Neural progenitor cell (in vitro differentiated cells): Measurements from ENCODE around the gene AP3B2. TPM values are rescaled to one million over a fixed set of nuclear protein-coding genes. Genes with fewer than 3 reads are reported as not detected.

ENCODE experiments used
- DNase-seq: peaks from one replicate; pipeline ENCODE4 v3.0.0-alpha.2; 2016; ENCODE audit warnings: low spot score
- H2AFZ ChIP-seq: fragments of 200-600 bp; sonication (generic); replicated peaks from 2 replicates; pipeline ENCODE4 v1.6.1; 2016; ENCODE audit warnings: antibody characterized with exemption
- H3F3A ChIP-seq: fragments of 200-600 bp; sonication (generic); 2 replicates; pipeline ENCODE4 v1.6.1; 2016; ENCODE audit warnings: antibody characterized with exemption, low read depth
- H3K27ac ChIP-seq: fragments of 200-600 bp; sonication (generic); 2 replicates; pipeline ENCODE4 v1.5.1; 2016; ENCODE audit warnings: mild to moderate bottlenecking
- H3K27me3 ChIP-seq: fragments of 200-600 bp; sonication (generic); 2 replicates; pipeline ENCODE4 v1.6.1; 2016; ENCODE audit warnings: mild to moderate bottlenecking, moderate library complexity
- H3K36me3 ChIP-seq: fragments of 200-600 bp; sonication (generic); 2 replicates; pipeline ENCODE4 v1.5.1; 2016
- H3K4me1 ChIP-seq: fragments of 200-600 bp; sonication (generic); 2 replicates; pipeline ENCODE4 v1.6.1; 2016; ENCODE audit warnings: mixed run types
- H3K4me2 ChIP-seq: fragments of 200-600 bp; sonication (generic); 2 replicates; pipeline ENCODE4 v1.6.1; 2016
- H3K4me3 ChIP-seq: fragments of 200-600 bp; sonication (generic); 2 replicates; pipeline ENCODE4 v1.5.1; 2016
- H3K79me2 ChIP-seq: fragments of 200-600 bp; sonication (generic); 2 replicates; pipeline ENCODE4 v1.6.1; 2016; ENCODE audit warnings: low read depth
- H3K9ac ChIP-seq: fragments of 200-600 bp; sonication (generic); 2 replicates; pipeline ENCODE4 v1.6.1; 2016
- H3K9me3 ChIP-seq: fragments of 200-600 bp; sonication (generic); 2 replicates; pipeline ENCODE4 v1.5.1; 2016; ENCODE audit warnings: low read depth
- H4K20me1 ChIP-seq: fragments of 200-600 bp; sonication (generic); 2 replicates; pipeline ENCODE4 v1.6.1; 2016; ENCODE audit warnings: low read depth
- H3K27ac Mint-ChIP-seq: 3 replicates; pipeline ENCODE4 v1.8.0; 2021; ENCODE audit warnings: mixed read lengths
- H3K27me3 Mint-ChIP-seq: 2 replicates; pipeline ENCODE4 v1.8.0; 2022; ENCODE audit warnings: low read depth, mild to moderate bottlenecking, inconsistent platforms, moderate library complexity, mixed read lengths; ENCODE audit not compliant: insufficient read depth
- H3K36me3 Mint-ChIP-seq: 3 replicates; pipeline ENCODE4 v1.8.0; 2021; ENCODE audit warnings: mixed read lengths
- H3K4me1 Mint-ChIP-seq: 3 replicates; pipeline ENCODE4 v1.8.0; 2021; ENCODE audit warnings: mixed read lengths
- H3K4me3 Mint-ChIP-seq: 3 replicates; pipeline ENCODE4 v1.8.0; 2021; ENCODE audit warnings: mild to moderate bottlenecking, moderate library complexity, mixed read lengths
- H3K9me3 Mint-ChIP-seq: 3 replicates; pipeline ENCODE4 v1.8.0; 2020; ENCODE audit warnings: mixed read lengths
- CTCF ChIP-seq: fragments of 200-600 bp; sonication (generic); IDR thresholded peaks from 2 replicates; pipeline ENCODE4 v1.5.1; 2017; ENCODE audit warnings: antibody characterized with exemption, mild to moderate bottlenecking
- EZH2 ChIP-seq: fragments of 200-600 bp; sonication (generic); IDR thresholded peaks from 2 replicates; pipeline ENCODE4 v1.6.1; 2017; ENCODE audit warnings: antibody characterized with exemption, mild to moderate bottlenecking, moderate library complexity
- EZH2phosphoT487 ChIP-seq: fragments of 200-600 bp; sonication (generic); IDR thresholded peaks from 2 replicates; pipeline ENCODE4 v1.6.1; 2017; ENCODE audit warnings: antibody characterized with exemption
- total RNA-seq: library from RNA; depleted of rRNA; stranded (reverse); fragments of >200 nt; gene quantifications from 2 replicates; pipeline ENCODE4 v1.2.3, GENCODE V29; 2015; ENCODE audit warnings: low replicate concordance

The AP3B2 gene
- total RNA-seq, 1 donor from 2014 or later, result 0.97 TPM

DNA sequence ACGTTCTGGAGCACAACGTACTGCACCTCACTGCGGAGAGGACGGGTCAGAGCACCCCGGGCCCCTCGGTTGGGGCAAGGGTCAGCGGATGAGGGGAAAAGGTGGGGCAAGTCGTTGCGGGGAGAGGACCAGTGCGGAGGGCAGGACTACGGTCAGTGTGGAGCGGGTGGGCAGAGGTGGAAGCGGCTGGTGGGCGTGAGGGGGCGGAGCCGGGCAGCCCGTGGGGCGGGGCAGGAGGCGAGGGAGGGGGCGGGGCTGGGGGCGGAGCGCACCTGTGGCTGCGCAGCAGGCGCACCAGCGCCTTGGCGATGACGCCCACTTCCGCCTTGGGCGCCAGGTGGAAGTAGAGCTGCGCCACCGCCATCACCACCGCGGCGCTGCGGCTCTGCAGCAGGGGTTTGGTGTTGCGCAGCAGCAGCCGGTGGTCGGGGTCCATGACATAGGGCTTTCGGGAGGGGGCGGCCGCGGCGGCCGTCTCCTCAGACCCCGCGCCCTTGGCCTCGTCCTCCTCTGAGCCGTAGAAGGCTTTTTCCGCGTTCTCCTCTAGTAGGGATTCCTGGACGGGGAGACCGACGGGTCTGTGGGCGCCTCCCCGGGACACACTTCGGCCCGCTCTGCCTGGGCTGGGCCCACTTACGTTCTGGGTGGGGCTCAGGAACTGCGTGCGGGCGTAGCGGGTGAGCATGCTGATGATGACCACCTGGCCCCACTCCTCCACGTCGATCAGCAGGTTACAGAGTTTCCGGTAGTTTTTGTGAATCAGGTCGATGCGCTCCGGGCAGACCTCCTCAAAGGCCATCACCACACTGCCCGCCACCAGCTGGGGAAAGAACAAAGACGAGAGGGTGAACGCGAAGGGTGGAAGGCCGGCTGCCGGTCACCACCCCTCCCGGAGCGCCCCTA, 29.2 kb downstream of the AP3B2 start:
- peak; percentile 51 for TF ChIP-seq EZH2
- TF ChIP-seq CTCF, result peak; percentile 37
- TF ChIP-seq EZH2phosphoT487, result peak; percentile 75
- Histone ChIP-seq H4K20me1 (no peaks in the 10 kb centered on the region), H2AFZ (peak overlapping the region; percentile 92), H3K79me2 (no peaks in the 10 kb centered on the region), H3K9me3 (no peaks in the 10 kb centered on the region), H3K4me3 (peak overlapping the region; percentile 66), H3K27ac (no peak overlapping the region), H3K9ac (no peak overlapping the region), H3K36me3 (no peaks in the 10 kb centered on the region), H3F3A (no peaks in the 10 kb centered on the region), H3K4me2 (peak overlapping the region; percentile 86), H3K4me1 (no peaks in the 10 kb centered on the region), H3K27me3 (peaks cover 60% of the 10 kb centered on the region)
- peaks cover 47% of the 10 kb centered on the region for H3K27me3 Mint-ChIP-seq
- H3K4me1 Mint-ChIP-seq, result peaks cover 4% of the 10 kb centered on the region
- H3K27ac Mint-ChIP-seq, result no peak overlapping the region
- peak; percentile 89 for DNase-seq
- H3K9me3 Mint-ChIP-seq, result peaks cover 3% of the 10 kb centered on the region
- H3K4me3 Mint-ChIP-seq, result peak overlapping the region; percentile 82
- no peaks in the 10 kb centered on the region for H3K36me3 Mint-ChIP-seq

DNA sequence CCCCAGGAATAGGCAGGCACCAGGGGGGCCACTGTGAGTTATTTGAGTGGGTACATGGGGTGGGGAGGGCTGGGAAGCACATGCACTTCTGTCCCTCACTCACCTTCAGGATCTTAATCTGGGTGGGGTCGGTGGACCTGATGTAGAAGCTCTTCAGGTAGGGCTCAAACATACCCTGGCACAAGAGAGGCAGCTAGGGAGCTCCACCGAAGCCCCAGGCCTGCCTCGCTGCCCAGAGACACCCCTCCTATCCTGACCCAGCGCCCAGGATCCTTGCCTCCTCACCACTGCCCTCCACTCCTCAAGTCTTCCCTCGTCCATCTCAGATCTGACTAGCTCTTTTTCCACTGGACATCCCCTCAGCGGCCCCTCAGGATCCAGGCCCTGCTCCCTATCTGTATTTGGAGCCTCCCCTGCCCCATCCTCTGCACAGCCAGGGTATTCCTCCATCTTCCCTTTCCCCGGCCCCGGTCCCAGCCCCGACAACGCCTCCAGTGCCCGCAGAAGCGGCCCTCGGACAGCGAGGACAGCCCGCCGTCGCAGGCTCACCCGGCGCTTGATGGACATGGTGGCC, 30.0 kb downstream of the AP3B2 start:
- Histone ChIP-seq H3K9ac (no peak overlapping the region), H3K27me3 (peaks cover 60% of the 10 kb centered on the region), H3K4me2 (peak overlapping the region; percentile 86), H3K4me3 (peak overlapping the region; percentile 66), H3K79me2 (no peaks in the 10 kb centered on the region), H3K36me3 (no peaks in the 10 kb centered on the region), H3F3A (no peaks in the 10 kb centered on the region), H2AFZ (peak overlapping the region; percentile 86), H3K4me1 (no peaks in the 10 kb centered on the region), H4K20me1 (no peaks in the 10 kb centered on the region), H3K27ac (no peak overlapping the region), H3K9me3 (no peaks in the 10 kb centered on the region)
- peaks cover 47% of the 10 kb centered on the region for H3K27me3 Mint-ChIP-seq
- peaks cover 4% of the 10 kb centered on the region for H3K4me1 Mint-ChIP-seq
- H3K27ac Mint-ChIP-seq, result no peak overlapping the region
- no peak for DNase-seq
- peak overlapping the region; percentile 82 for H3K4me3 Mint-ChIP-seq
- peaks cover 3% of the 10 kb centered on the region for H3K9me3 Mint-ChIP-seq
- TF ChIP-seq CTCF, result no peak
- TF ChIP-seq EZH2phosphoT487, result no peak
- no peak for TF ChIP-seq EZH2
- no peaks in the 10 kb centered on the region for H3K36me3 Mint-ChIP-seq

GRCh38 chr15:82677720-82678323, 31.9 kb downstream of the AP3B2 start:
- Histone ChIP-seq H2AFZ (no peak overlapping the region), H3K27ac (no peak overlapping the region), H3K9me3 (no peaks in the 10 kb centered on the region), H3K4me3 (no peak overlapping the region), H3F3A (no peaks in the 10 kb centered on the region), H3K4me1 (no peaks in the 10 kb centered on the region), H3K4me2 (no peak overlapping the region), H3K79me2 (no peaks in the 10 kb centered on the region), H4K20me1 (no peaks in the 10 kb centered on the region), H3K27me3 (peaks cover 50% of the 10 kb centered on the region), H3K36me3 (no peaks in the 10 kb centered on the region), H3K9ac (no peak overlapping the region)
- Mint-ChIP-seq H3K27me3 (peaks cover 40% of the 10 kb centered on the region), H3K27ac (no peak overlapping the region), H3K36me3 (no peaks in the 10 kb centered on the region), H3K9me3 (peaks cover 3% of the 10 kb centered on the region), H3K4me3 (no peak overlapping the region), H3K4me1 (peaks cover 4% of the 10 kb centered on the region)
- no peak for DNase-seq
- no peak for TF ChIP-seq CTCF
- TF ChIP-seq EZH2, result no peak
- TF ChIP-seq EZH2phosphoT487, result no peak
